ENCODE measurements around the gene GPC1.
"Not testable (repeated sequence)": the region's sequence is repeated elsewhere in the genome, so short reads cannot be mapped to it uniquely, and the experiment has no call there.

Gene GPC1

GRCh38 chr2:240472078-240472790, 36.8 kb downstream of the GPC1 start:
- no peak for DNase-seq

GRCh38 chr2:240473211-240473610, 37.7 kb downstream of the GPC1 start:
- DNase-seq: no peak

- DNase-seq: no peak
Measured at GRCh38 chr2:240477916-240478315, 42.5 kb downstream of the GPC1 start.

GRCh38 chr2:240478346-240479110, 43.1 kb downstream of the GPC1 start:
- no peak for DNase-seq

- DNase-seq: no peak
Measured at GRCh38 chr2:240479111-240479501, 43.6 kb downstream of the GPC1 start.

- DNase-seq: no peak
Measured at GRCh38 chr2:240480834-240481623, 45.6 kb downstream of the GPC1 start.

GRCh38 chr2:240481720-240482119, 46.3 kb downstream of the GPC1 start:
- DNase-seq: no peak

GRCh38 chr2:240482141-240482540, 46.7 kb downstream of the GPC1 start:
- no peak for DNase-seq

- no peak for DNase-seq
Measured at GRCh38 chr2:240491483-240491882, 56.0 kb downstream of the GPC1 start.

GRCh38 chr2:240494194-240494793, 58.8 kb downstream of the GPC1 start:
- no peak for DNase-seq

- not testable (repeated sequence) for DNase-seq
Measured at GRCh38 chr2:240494942-240495341, 59.5 kb downstream of the GPC1 start.

- DNase-seq: not testable (repeated sequence)
Measured at GRCh38 chr2:240497082-240497481, 61.6 kb downstream of the GPC1 start.

GRCh38 chr2:240498171-240498957, 62.9 kb downstream of the GPC1 start:
- DNase-seq: no peak

GRCh38 chr2:240498958-240499260, 63.4 kb downstream of the GPC1 start:
- no peak for DNase-seq

- DNase-seq: no peak
Measured at GRCh38 chr2:240499309-240500301, 64.1 kb downstream of the GPC1 start.

- DNase-seq: no peak
Measured at GRCh38 chr2:240500561-240501423, 65.3 kb downstream of the GPC1 start.

GRCh38 chr2:240501531-240501991, 66.1 kb downstream of the GPC1 start:
- DNase-seq: no peak

- no peak for DNase-seq
Measured at GRCh38 chr2:240502059-240502429, 66.6 kb downstream of the GPC1 start.

GRCh38 chr2:240502430-240503121, 67.1 kb downstream of the GPC1 start:
- DNase-seq: no peak

GRCh38 chr2:240503375-240503774, 67.9 kb downstream of the GPC1 start:
- no peak for DNase-seq

Data from CD4-positive, alpha-beta T cell treated with Interleukin-21 for 1 hour (primary cell).